GM19438 (cell line): ENCODE results near the gene TNFSF11.

ENCODE experiments used
- ATAC-seq: cut with Tn5 transposase; IDR thresholded peaks from one replicate; pipeline ENCODE4 v1.9.1; 2021; ENCODE audit warnings: low read depth; ENCODE audit not compliant: unreplicated experiment

Gene TNFSF11

DNA sequence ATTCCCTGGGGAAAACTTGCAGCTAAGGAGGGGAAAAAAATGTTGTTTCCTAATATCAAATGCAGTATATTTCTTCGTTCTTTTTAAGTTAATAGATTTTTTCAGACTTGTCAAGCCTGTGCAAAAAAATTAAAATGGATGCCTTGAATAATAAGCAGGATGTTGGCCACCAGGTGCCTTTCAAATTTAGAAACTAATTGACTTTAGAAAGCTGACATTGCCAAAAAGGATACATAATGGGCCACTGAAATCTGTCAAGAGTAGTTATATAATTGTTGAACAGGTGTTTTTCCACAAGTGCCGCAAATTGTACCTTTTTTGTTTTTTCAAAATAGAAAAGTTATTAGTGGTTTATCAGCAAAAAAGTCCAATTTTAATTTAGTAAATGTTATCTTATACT, 33.6 kb downstream of the TNFSF11 start:
- ATAC-seq = no peak

DNA sequence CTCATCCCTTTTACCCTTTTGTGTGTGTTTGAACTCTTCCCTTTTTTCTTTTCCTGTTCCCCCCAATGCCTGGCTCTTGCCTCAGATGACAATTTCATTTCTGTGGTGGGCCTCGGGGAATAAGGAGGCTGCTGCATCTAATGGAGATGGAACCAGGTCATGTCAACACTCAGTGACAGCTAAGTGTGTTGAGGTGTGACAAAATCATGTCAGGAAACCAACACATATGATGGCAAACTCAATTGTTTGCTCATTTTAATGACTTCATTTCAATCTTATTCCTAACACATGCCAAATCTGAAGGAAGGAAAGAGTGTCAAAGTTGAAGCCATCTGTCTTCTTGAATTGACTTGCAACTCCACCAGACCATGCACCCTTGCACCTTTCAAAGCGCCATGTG, 36.7 kb downstream of the TNFSF11 start:
- no peak for ATAC-seq

DNA sequence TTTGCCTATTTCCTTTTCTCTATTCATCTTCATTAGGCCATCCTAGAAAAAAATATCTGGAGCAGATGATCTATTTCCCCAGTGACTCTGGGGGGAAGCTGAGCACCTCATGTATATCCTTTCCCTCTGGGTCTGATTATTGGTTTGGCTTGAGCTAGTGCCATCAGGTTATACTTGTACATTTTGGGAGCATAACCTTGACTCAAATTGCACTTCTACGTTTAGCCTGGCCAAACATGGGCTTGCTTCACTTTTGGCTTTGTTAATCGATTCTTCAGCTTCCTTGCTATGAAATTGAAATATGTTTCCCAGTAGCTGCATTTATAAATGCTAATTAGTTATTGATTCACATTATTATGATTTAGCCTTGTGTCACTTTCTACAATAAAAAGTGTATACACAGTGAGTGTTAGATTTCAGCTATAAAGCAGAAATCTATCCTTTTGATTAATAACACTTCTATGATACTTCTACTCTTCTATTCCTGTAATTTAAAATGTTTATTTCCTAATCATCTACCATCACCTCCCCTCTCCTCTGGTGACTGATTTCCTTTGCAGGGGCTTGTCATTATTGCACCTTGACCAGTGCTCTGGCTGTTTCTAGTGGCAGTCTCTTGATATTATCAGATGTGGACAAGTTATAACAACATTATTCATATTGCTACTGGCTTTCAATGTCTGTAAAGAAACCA, 37.3 kb downstream of the TNFSF11 start:
- ATAC-seq = no peak

DNA sequence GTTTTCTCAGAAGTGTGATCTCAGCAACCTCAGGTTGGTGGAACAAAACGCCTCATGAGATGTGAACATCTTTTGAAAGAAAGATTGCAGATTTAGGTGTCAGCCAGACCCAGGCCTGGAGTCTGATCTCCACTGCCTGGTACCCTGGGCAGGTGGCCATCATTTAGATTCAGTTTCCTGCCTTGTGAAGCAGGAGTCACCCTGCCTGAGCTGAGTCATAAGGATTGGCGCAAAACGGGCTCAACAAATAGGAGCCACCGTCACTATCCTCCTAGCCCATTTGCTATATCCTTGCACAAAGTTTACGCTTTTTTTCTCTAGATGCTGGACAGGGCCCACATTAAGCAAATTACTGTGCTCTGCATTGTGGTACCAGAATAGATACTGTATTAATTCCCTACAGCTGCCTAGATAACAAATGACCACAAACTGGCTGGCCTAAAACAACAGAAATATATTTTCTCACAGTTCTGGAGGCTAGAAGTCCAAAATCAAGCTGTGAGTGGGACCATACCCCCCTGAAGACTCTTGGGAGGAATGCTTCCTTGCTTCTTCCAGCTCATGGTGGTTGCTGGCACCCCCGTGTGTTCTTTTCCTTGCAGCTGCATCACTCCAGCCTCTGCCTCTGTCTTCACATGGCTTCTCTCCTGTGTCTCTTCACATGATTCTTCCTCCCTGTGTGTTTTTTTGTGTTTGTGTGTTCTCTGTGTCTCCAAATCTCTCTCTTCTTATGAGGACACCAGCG, 38.2 kb downstream of the TNFSF11 start:
- ATAC-seq = no peak

DNA sequence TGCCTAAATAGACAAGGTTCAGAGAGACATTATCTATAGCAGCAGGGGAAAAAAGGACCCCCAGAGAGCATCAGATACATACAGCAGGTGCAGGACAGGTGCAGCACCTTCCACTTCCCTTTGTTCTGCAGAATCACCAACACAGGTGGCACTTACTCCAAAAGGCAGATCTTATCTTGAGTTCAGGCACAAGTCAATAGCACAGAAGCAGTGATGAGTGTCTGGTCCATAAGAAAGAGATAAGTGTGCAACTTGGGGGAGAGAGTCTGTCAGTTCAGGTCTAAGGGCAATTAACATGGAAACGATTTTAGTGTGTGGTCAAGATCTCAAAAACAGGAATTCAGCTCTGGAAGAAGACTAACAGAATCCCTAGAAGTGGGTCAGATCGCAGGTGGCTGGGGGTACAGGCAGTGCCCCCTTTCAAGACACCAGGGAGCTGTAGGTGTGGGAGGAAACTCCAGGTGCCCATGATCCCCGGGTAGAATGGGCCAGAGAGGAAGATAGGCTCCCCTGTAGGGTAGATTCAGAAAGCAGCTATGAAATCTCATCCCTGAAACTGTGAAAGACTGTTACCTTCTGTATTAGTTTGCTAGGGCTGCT, 40.6 kb downstream of the TNFSF11 start:
- no peak for ATAC-seq

DNA sequence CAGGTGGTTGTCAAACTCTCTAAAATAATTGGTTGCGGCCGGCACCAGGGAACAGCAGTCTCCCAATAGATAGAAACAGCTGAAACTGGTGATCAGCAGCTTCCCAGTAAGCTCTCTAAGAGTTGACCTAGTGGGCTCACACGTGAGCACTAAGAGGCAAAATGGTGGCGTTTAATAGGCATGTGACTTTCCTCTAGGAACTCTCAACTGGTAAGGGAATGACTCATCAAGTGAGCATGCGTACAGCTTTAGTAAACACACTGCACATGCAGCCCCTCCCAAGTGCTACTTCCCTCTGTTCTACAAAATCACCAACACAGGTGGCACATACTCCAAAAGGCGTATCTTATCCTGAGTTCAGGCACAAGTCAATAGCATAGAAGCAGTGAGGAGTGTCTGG, 41.7 kb downstream of the TNFSF11 start:
- ATAC-seq = no peak

DNA sequence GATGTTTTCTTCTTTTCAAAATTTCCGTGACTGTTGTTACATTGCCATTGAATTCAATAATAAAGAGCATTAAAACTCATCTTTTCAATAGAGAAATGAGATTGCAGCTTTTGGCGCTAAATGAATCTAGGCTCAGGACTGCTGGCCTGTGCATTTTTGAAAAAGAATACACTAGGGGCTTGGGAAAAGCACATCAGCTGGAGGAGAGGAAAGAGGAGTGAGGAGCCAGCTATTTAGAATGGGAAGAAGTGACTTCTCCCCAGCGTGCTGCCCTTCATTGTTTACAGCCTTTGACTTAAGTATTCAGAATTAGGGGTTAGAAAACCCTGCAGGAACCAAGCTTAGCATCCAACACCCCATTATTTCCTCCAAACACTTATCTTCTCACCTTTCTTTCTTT, 43.3 kb downstream of the TNFSF11 start:
- ATAC-seq = no peak

DNA sequence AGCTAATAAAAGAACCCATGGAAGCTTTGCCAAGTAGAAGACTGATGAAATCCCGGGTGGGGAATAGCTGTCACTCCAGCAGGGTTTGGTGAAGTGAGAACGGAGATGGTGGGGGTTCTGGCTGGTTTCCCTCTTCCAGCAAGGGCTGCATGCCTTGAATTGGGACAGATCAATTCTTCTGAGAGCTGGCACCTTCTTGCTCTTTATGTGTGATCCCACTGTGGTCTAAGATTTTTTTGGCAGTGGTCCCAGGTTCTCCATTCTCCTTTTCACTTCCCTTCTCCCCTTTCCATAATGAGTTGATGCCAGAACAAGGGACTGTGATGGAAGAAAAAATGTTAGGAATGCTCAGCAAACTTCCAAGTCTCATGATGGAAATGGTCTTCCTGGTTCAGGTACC, 50.0 kb downstream of the TNFSF11 start:
- no peak for ATAC-seq

DNA sequence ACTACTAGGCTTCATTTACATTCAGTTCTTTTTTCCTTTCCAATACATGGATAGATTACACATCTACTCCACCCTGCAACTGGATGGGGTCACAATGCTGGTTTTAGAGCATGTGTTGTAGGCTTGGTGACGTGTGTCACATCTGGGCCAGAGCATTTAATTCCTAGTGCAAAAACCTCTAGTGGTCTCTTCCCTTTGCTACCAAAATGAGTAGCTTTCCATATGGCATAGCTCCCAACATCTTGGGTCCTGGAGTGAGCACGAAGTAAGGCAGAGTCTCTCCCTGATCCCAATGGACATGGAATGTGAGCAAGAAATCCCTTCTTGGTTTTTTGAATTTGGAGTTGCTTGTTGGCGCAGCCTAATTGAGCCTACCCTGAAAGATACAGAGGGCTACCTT, 51.7 kb downstream of the TNFSF11 start:
- no peak for ATAC-seq

DNA sequence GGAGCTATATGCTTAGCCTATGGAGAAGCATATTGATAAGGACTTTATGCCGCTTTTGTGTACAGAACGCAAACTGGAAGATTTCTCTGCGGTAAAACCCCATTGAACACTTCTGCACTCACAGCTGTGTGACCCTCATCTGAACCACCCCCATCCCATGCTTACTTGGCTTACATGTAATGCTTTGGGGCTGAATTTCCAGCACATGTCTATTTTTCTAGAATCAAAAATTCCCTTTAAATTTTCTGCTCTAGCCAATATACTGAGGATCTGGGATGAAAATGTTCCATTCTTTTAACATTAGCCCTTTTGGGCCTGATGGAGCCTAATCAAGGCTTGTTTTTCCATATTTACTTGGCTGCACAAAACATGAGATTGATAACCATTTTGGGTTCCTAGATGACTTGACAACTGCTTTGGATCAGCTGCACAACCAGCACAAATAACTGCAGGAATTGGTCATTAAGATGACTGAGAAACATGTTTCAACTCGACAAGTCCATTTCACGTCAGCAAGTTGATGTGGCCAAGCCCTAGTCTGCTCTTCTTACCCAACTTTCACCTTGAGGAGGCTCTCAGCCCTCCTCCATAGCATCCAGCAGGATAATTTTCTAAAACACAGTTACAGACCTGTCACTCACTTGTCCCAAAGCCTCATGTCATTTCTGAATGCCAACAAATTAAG, 52.4 kb downstream of the TNFSF11 start:
- no peak for ATAC-seq

DNA sequence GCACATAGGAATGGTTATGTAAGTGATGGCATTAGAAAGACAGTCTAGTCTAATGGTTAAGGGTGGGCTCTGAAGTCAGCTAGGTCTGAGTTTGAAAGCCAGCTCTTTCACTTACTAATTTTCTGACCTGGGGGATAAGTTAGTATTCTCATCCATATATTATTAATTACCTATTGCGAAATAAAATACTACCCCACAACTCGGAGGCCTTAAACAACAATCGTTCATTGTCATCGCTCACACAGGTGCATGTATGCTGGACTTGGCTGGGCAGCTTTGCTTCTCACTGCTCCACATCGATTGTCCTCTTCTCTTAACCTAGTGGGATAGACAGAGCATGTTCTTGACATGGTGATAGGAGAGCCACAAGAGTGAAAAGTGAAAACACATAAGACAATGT, 54.7 kb downstream of the TNFSF11 start:
- no peak for ATAC-seq

DNA sequence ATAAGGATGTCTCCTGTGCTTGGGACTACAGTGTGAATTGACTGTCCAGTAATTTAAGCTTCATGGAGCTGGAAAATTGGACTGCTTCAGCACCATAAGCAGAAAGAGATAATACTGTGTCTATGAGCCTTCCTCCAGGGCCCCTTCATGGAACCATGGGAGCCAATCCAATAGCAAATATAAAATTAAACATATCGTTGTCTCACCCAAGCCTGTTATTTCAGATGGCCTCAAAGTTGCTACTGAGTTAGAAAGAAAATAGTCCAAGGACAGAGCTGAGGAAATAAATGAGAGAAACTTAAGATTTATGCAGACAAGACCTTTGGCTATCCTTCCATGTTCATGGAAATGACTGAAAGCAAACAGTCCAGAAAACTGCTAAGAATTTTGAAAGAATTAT, 57.2 kb downstream of the TNFSF11 start:
- no peak for ATAC-seq

DNA sequence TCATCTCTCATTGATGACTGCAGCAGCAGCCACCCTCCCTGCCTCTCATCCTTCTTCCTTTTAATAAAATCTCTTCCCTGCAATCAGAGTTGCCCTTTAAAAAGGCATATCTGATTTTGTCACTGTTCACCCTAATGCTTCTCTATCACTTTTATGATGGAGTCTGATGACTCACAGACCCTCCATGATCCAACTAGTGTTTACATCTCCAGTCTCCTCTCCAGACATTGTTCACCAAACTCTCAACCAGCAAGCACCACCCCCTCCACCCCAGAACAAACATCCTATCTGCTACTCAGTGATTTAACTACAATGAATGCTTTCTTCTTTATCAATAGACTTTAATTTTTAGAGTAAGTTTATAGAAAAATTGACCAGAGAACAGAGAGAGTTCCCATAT, 59.5 kb downstream of the TNFSF11 start:
- ATAC-seq = no peak

DNA sequence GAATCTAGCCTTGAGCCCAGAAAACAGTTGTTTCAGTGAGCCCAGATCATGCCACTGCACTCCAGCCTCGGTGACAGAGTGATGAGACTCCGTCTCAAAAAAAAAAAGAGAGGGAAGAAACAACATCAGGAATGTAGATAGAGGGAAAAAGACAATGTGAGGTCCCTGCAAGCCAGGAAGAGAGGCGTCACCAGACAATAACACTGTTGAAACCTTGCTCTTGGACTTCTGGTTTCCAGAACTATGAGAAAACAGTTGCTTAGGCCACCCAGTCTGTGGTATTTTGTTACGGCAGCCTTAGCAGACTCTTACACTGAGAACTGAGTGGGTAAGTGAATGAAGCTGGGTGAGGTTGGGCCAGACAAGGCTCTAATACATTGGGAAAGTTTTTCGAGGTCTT, 64.1 kb downstream of the TNFSF11 start:
- ATAC-seq = no peak

DNA sequence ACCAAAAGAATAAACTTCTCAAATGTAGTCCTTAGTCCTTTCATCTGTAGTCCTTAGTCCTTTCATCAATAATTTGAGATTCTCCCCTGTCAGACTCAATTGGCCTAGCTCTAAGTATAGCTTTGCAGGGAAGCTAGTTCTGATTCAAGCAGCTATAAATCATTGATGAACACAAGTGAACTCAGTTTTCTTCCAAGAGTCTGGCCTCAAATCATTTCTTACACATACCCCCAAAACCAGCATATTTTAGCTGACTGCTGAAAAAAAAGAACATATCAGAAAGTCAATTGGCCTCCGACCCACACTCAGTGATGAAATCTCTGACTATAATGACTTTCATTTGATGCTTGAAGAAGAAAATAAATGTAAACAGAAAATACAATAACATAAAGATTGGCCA, 64.9 kb downstream of the TNFSF11 start:
- no peak for ATAC-seq

DNA sequence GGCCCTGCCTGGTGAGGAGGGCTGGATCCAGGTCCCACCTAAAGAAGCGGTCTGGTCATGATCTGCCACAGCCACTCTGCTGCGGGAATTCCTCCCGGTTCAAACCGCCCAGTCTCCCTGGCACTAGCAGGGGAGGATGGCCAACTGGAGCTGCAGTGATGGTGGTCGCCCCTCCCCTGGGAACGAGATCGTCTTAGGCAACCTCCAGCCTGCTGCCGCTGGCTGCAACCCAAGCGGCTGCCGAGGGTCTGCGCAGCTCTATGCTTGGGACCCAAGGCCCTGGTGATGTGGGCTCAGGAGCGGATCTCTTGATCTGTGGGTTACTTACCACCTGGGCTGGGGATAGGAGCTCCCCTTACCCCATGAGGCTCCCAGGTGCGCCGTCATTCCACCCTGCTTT, 69.1 kb downstream of the TNFSF11 start:
- ATAC-seq = no peak

DNA sequence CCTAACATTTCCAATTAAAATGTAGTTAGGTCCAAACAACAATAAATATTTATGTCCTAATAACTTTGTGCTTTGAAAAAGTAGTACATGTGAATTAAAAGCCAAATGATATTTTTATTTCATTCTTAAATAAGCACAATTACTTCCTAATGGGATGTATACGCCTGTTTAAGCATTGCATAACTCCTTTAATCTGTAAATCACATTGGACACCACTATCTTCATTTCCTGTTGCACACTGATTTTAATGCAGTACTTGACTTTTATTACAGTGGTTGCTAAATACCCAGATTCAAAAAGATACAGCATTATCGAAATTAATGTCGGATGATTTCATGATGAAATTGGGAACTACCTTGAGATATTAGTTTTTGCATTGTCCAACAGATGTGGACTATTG, 70.9 kb downstream of the TNFSF11 start:
- ATAC-seq = no peak

DNA sequence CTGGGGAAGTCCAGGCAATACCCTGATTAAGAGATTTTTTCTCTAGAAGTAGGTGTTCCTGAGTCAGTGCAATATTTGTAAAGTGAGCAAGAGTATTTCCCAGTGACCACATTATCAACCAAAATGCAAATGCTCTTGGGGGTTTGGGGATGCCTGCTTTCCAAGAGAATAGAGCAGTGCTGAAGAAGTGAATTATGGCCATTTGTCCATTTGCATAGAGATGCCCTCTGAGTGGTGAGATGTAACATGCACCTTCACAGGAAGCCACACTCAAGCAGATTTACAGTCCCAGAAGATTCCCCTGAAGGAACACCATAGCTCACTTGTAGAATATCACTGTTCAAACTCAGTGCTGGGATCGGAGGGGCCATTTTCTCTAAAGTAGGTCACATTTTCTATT, 71.8 kb downstream of the TNFSF11 start:
- no peak for ATAC-seq

DNA sequence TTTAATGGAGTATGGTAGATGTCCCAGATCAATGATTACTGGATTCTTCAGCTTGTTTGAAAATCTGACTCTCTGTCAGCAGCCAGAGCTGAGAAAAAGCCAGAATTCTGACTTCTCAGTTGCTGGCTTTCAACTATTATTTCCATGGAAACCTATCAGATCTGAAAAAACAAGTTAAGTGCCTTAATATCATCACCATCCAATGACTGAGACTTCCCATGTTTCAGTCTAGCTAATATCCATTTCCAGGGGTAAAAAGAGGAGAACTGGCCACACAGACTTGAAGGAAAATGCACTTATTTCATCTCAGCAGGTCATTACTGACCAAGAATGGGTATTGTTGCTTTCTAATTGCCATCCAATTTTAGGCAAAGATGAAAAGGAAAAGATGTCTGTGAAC, 75.2 kb downstream of the TNFSF11 start:
- ATAC-seq = no peak

DNA sequence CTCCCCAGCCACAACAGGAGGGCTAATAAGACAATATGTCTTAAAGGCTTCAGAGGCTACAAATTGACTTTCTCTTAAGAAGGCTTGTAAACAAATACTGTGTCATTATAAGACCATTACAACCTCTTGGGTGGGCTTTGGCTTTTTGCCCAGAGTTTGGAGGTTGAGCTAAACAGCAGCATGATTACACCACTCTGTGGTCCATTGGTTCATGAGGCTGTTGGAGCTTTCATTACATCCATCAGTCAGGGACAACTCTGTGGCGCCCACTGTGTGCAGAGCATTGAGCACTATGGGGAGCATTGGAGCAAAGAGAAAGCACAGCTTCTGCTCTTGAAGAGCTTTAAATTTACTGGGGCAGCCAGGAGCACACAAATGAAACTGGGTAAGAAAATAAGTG, 75.9 kb downstream of the TNFSF11 start:
- ATAC-seq = no peak

DNA sequence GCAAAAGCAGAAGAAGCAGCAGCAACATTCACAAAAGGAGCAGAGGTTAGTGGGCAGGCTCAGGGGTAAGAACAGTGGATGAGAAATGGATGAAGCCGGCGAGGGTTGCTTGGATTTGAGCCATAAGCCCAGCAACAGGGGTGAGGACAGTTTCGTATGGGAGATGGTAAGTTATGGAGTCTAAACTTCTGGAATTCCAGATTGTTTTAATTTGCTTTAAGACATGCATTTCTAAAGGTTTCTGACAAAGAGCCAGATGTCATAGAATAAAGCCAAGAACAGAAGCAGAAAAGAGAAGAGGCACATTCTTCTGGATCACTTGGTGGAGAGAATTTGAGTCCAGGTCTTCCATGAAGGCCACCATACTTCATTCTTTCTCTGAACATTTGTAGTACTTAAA, 76.6 kb downstream of the TNFSF11 start:
- no peak for ATAC-seq
